ENCODE results near the gene MAPK8IP1.

MAPK8IP1 gene

GRCh38 chr11:45886816-45887520, 1.5 kb downstream of the MAPK8IP1 start:
- Histone ChIP-seq H3K4me3 (no peak overlapping the region), H3K27ac (no peak overlapping the region)

DNA sequence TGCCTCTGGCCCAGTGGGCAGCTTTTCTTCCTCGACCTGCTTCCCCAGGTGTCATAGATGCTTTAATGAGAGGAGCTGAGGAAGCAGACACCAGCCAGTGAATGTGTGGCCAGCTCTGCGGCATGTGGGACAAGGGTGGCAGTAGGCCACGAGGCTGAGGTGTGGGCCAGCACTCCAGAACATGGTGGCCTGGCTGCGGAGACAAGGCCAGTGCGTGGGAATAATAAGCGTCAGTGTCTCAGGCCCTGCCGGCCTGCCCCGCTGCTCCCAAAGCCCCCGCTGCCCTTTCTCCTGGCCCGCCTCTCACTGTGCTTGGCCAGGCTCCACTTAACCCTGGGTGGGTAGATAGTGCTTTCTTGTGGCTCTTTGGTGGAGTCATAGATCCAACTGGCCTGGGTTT, 2.1 kb downstream of the MAPK8IP1 start:
- no peak overlapping the region for H3K27ac ChIP-seq
- H3K4me3 ChIP-seq = no peak overlapping the region

- Histone ChIP-seq H3K4me3 (no peak overlapping the region), H3K27ac (no peak overlapping the region)
Measured at GRCh38 chr11:45889555-45889954, 4.1 kb downstream of the MAPK8IP1 start.

GRCh38 chr11:45889966-45890365, 4.5 kb downstream of the MAPK8IP1 start:
- Histone ChIP-seq H3K27ac (no peak overlapping the region), H3K4me3 (no peak overlapping the region)

GRCh38 chr11:45890886-45891550, 5.6 kb downstream of the MAPK8IP1 start:
- no peak overlapping the region for H3K4me3 ChIP-seq
- H3K27ac ChIP-seq = no peak overlapping the region

- no peak overlapping the region for H3K27ac ChIP-seq
Measured at GRCh38 chr11:45892856-45893255, 7.4 kb downstream of the MAPK8IP1 start.

DNA sequence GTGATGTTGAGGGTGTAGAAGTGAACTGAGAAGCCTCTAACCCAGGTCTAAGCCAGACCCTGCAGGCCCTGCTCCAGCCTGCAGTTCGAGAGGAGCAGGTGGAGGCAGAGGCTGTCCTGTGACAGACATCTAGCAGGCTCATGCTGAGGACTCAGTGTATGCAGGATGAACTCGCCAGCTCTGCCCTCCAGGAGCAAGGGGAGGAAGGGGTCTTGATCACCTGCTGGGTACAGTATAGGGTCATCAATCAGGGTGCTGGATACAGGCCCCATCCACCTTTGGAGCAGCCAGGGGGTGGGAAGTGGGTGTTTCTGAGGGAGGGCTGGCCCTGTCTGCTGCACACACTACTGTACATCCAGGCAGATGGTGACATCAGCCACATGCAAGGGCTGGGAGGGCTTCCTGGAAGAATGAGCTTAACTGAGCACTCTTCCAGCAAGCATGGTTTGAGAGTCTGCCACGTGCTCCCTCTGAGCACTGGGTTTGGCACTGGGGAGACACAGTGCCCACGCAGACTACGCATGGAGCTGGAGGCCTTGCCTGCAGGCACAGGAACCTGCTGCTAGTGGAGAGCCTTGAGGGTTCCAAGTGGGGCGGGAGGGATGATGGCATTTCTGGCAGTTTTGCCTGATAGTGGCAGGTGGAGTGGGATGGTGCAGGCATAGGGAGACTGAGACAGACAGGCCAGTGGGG, 9.2 kb downstream of the MAPK8IP1 start:
- H3K4me3 ChIP-seq = no peak overlapping the region
- no peak overlapping the region for H3K27ac ChIP-seq

More at GRCh38 chr11:45892856-45893255, 7.4 kb downstream of the MAPK8IP1 start:
- H3K4me3 ChIP-seq = no peak overlapping the region

GRCh38 chr11:45895553-45896259, 10.3 kb downstream of the MAPK8IP1 start:
- H3K27ac ChIP-seq = no peak overlapping the region
- H3K4me3 ChIP-seq = no peak overlapping the region

- Histone ChIP-seq H3K27ac (no peak overlapping the region), H3K4me3 (no peak overlapping the region)
Measured at GRCh38 chr11:45896422-45896984, 11.1 kb downstream of the MAPK8IP1 start.

GRCh38 chr11:45897556-45897955, 12.1 kb downstream of the MAPK8IP1 start:
- Histone ChIP-seq H3K4me3 (no peak overlapping the region), H3K27ac (no peak overlapping the region)

GRCh38 chr11:45899086-45899447, 13.6 kb downstream of the MAPK8IP1 start:
- Histone ChIP-seq H3K4me3 (peak overlapping the region in 1 of 7 experiments; percentile 46), H3K27ac (peak overlapping the region in 4 of 21 experiments; percentile 6 to 66 (median 58))

GRCh38 chr11:45899448-45900174, 14.2 kb downstream of the MAPK8IP1 start:
- peak overlapping the region; percentile 27 to 54 (median 44) for H3K4me3 ChIP-seq
- H3K27ac ChIP-seq = peak overlapping the region in 8 of 21 experiments; percentile 3 to 75 (median 61)

GRCh38 chr11:45900175-45900800, 14.8 kb downstream of the MAPK8IP1 start:
- peak overlapping the region; percentile 27 to 54 (median 44) for H3K4me3 ChIP-seq
- H3K27ac ChIP-seq = peak overlapping the region in 2 of 21 experiments; percentile 6 to 75

GRCh38 chr11:45900916-45901617, 15.6 kb downstream of the MAPK8IP1 start:
- H3K4me3 ChIP-seq = peak overlapping the region in 3 of 7 experiments; percentile 44 to 54 (median 44)
- H3K27ac ChIP-seq = no peak overlapping the region

DNA sequence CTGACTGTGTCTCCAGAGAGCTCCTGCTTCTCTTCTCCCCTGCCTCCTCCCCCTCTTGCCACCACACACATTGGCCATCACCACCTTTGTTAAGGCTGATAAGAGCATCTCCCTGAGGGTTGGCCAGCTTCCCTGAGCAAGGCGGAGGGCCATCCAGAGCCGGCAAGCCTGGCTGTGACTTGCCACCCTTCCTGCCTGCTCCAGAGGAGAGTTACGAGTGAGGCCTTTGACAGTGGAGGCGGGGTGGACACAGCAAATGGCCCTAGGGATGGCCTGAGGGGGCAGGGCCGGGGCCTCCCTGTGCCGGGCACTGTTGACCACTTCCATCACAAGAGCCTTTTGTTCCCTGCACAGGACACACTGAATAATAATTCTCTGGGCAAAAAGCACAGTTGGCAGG, 16.2 kb downstream of the MAPK8IP1 start:
- H3K4me3 ChIP-seq = no peak overlapping the region
- H3K27ac ChIP-seq = no peak overlapping the region

DNA sequence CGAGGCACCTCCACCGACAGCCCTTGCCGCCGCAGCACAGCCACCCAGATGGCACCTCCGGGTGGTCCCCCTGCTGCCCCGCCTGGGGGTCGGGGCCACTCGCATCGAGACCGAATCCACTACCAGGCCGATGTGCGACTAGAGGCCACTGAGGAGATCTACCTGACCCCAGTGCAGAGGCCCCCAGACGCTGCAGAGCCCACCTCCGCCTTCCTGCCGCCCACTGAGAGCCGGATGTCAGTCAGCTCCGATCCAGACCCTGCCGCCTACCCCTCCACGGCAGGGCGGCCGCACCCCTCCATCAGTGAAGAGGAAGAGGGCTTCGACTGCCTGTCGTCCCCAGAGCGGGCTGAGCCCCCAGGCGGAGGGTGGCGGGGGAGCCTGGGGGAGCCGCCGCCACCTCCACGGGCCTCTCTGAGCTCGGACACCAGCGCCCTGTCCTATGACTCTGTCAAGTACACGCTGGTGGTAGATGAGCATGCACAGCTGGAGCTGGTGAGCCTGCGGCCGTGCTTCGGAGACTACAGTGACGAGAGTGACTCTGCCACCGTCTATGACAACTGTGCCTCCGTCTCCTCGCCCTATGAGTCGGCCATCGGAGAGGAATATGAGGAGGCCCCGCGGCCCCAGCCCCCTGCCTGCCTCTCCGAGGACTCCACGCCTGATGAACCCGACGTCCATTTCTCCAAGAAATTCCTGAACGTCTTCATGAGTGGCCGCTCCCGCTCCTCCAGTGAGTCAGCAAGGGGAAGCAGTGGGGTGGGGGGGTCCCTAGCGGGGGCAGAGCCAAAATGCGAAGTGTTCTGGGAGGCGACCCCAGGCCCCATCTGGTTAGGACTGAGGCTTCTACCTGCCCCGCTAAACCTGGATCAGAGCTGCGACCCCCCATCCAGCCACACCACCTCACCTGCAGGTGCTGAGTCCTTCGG, 17.3 kb downstream of the MAPK8IP1 start:
- H3K27ac ChIP-seq = no peak overlapping the region

DNA sequence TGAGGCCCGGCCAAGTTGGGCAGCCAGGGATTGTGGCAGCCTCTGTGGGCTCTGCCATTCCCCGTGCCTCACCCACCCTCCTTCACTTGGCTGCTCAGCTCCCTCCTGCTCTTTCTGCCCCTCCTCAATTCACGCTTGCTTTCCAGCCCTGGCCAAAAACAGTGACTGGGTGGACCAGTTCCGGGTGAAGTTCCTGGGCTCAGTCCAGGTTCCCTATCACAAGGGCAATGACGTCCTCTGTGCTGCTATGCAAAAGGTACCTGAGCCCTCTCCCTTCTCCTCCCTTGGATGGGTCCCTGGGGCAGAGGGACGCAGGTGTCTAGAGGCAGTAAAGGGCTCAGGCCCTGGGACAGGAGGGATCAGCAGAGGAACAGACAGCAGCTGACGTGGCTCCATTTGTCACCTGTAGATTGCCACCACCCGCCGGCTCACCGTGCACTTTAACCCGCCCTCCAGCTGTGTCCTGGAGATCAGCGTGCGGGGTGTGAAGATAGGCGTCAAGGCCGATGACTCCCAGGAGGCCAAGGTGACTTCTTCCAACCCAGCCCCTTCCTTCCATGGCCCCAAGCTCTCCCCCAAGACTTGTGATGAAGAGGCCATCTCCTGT, 19.0 kb downstream of the MAPK8IP1 start:
- H3K4me3 ChIP-seq = no peak overlapping the region
- H3K27ac ChIP-seq = no peak overlapping the region

More for the DNA sequence above, 17.3 kb downstream of the MAPK8IP1 start:
- H3K4me3 ChIP-seq = no peak overlapping the region

Data from skin epidermis (tissue), 12 donors.